Measurements from ENCODE around the gene RBM43. TPM values are rescaled to one million over a fixed set of nuclear protein-coding genes. Genes with fewer than 3 reads are reported as not detected.

RBM43 gene
- total RNA-seq, 1 donor from 2014 or later = 5.4 TPM

DNA sequence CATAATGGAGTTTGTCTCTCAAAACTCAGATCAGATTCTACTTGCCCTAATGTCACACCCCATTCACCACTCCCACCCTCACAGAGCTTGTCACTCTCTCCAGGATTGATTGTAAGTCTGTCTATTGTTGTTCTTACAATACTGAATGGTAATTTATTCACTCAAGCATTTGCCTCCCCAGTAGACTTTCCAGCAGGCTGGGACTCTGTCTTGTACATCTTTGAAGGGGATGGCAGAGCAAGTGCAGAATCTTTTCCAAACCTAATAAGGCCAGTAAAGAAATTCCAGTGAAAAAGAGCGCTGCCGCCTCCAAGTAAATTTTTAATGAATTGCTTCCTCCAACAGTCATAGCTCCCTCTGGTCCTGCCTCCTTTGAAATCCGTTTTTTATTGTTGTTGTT, 56.9 kb downstream of the RBM43 start:
- Mint-ChIP-seq H3K4me3 (ENCODE audit: unreplicated experiment) (no peak overlapping the region), H3K27ac (ENCODE audit: unreplicated experiment) (no peak overlapping the region), H3K27me3 (ENCODE audit: low read depth) (no peaks in the 10 kb centered on the region), H3K36me3 (ENCODE audit: low read depth) (no peaks in the 10 kb centered on the region), H3K4me1 (ENCODE audit: low read depth) (peaks cover 9% of the 10 kb centered on the region), H3K9me3 (ENCODE audit: low read depth) (no peaks in the 10 kb centered on the region)
- DNase-seq (ENCODE audit: low spot score) = no peak
- TF ChIP-seq, protein P1, sequence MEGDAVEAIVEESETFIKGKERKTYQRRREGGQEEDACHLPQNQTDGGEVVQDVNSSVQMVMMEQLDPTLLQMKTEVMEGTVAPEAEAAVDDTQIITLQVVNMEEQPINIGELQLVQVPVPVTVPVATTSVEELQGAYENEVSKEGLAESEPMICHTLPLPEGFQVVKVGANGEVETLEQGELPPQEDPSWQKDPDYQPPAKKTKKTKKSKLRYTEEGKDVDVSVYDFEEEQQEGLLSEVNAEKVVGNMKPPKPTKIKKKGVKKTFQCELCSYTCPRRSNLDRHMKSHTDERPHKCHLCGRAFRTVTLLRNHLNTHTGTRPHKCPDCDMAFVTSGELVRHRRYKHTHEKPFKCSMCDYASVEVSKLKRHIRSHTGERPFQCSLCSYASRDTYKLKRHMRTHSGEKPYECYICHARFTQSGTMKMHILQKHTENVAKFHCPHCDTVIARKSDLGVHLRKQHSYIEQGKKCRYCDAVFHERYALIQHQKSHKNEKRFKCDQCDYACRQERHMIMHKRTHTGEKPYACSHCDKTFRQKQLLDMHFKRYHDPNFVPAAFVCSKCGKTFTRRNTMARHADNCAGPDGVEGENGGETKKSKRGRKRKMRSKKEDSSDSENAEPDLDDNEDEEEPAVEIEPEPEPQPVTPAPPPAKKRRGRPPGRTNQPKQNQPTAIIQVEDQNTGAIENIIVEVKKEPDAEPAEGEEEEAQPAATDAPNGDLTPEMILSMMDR (IDR thresholded peaks at IDR 0.05) = no peak

DNA sequence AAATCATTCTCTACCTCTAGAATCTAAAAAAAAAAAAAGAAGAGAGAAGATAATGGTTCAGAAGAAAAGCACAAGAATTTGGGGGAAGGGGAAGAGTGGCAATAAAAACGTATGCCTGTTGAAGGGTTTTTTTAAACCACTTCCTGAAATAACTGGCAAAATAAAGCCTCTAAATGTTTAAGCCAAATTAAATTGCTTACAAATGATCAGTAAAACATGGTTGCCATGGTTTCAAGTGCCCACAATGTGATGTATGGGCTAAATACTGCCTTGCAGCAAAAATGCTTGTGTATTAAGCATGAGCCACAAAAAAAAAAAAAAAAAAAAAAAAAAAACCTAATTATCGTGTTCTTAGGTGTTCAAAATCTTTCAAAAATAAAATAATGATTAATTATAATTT, 60.8 kb downstream of the RBM43 start:
- peaks cover 5% of the 10 kb centered on the region for H3K4me1 Mint-ChIP-seq (ENCODE audit: low read depth)

DNA sequence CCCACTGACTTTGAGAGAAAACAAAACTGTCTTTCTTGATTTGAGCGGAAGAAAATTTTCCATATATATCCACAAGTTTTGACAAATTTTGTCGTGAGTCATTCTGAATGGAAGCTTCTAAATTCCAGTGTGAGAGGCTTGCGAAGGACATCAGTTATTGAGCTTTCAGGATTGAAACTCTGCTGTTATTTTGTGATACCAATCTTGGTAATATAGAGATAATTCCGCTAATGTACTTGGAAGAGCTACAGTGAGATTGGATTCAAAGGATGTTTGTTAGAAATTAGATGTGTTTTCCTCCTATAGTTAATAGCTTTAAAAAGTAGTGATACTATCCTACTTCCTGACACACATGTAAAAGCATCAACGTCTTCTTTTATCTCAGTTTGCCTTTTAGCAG, 61.4 kb downstream of the RBM43 start:
- Mint-ChIP-seq H3K9me3 (ENCODE audit: low read depth) (no peaks in the 10 kb centered on the region), H3K4me3 (ENCODE audit: unreplicated experiment) (no peak overlapping the region), H3K27me3 (ENCODE audit: low read depth) (no peaks in the 10 kb centered on the region), H3K27ac (ENCODE audit: unreplicated experiment) (no peak overlapping the region), H3K4me1 (ENCODE audit: low read depth) (peaks cover 5% of the 10 kb centered on the region), H3K36me3 (ENCODE audit: low read depth) (no peaks in the 10 kb centered on the region)
- TF ChIP-seq, protein P1 (IDR thresholded peaks at IDR 0.05) = no peak
- no peak for DNase-seq (ENCODE audit: low spot score)

More for the DNA sequence above, 60.8 kb downstream of the RBM43 start:
- TF ChIP-seq, protein P1 (IDR thresholded peaks at IDR 0.05) = no peak
- no peak overlapping the region for H3K4me3 Mint-ChIP-seq (ENCODE audit: unreplicated experiment)
- no peaks in the 10 kb centered on the region for H3K36me3 Mint-ChIP-seq (ENCODE audit: low read depth)
- no peak for DNase-seq (ENCODE audit: low spot score)
- no peaks in the 10 kb centered on the region for H3K27me3 Mint-ChIP-seq (ENCODE audit: low read depth)
- H3K27ac Mint-ChIP-seq (ENCODE audit: unreplicated experiment) = no peak overlapping the region
- no peaks in the 10 kb centered on the region for H3K9me3 Mint-ChIP-seq (ENCODE audit: low read depth)

DNA sequence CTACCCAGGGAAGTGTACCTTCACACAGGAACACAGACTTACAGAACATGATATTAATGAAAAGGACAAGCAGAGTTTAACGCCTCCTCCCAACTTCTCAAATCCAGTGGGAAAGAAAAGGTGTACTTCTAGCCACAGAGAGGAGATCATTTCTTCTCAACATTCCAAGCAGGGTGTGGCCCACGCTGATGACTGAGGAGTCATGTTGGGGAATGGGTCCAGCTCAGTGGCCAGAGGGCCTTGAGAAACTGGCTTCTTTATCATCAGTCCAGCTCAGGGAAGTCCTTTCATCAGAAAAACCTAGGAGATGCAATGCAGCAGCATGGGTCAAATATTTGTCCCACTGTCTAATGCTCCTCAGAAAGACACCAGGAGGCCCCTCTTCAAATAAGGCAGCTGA, 63.0 kb downstream of the RBM43 start:
- Mint-ChIP-seq H3K36me3 (ENCODE audit: low read depth) (no peaks in the 10 kb centered on the region), H3K27me3 (ENCODE audit: low read depth) (no peaks in the 10 kb centered on the region), H3K9me3 (ENCODE audit: low read depth) (no peaks in the 10 kb centered on the region), H3K4me1 (ENCODE audit: low read depth) (peaks cover 5% of the 10 kb centered on the region), H3K27ac (ENCODE audit: unreplicated experiment) (no peak overlapping the region), H3K4me3 (ENCODE audit: unreplicated experiment) (no peak overlapping the region)
- DNase-seq (ENCODE audit: low spot score) = no peak
- TF ChIP-seq, protein P1 (IDR thresholded peaks at IDR 0.05) = no peak

Other genes starting within 250 kb of the RBM43 start
- 9.4 to 11.7 TPM (median 9.9 TPM) in 3 replicates for gene NMI, start 27.8 kb upstream of the RBM43 start, total RNA-seq
- gene TNFAIP6, start 95.7 kb upstream of the RBM43 start, total RNA-seq = 4.1 to 7.4 TPM (median 4.2 TPM) in 3 replicates
- 33.5 to 37.8 TPM (median 33.7 TPM) in 3 replicates for gene RIF1, start 148.0 kb upstream of the RBM43 start, total RNA-seq